Endodermal cell (in vitro differentiated cells): ENCODE data around the gene TRIM44. TPM values are rescaled to one million over a fixed set of nuclear protein-coding genes. Genes with fewer than 3 reads are reported as not detected.

ENCODE experiments used
- DNase-seq: peaks from one replicate; pipeline ENCODE4 v3.0.0-alpha.2; 2017
- H3K27ac ChIP-seq: 2 replicates; pipeline ENCODE4 v1.5.1; 2013; ENCODE audit warnings: mild to moderate bottlenecking, low read depth, low read length, moderate library complexity
- H3K27me3 ChIP-seq: 2 replicates; pipeline ENCODE4 v1.6.1; 2013; ENCODE audit warnings: mild to moderate bottlenecking, low read length, moderate library complexity; ENCODE audit not compliant: insufficient read depth, control insufficient read depth, poor library complexity, severe bottlenecking
- H3K36me3 ChIP-seq: 2 replicates; pipeline ENCODE4 v1.7.0; 2013; ENCODE audit warnings: mild to moderate bottlenecking, low read length, moderate library complexity; ENCODE audit not compliant: control insufficient read depth, insufficient read depth
- H3K4me1 ChIP-seq: one replicate; pipeline ENCODE4 v1.7.0; 2013; ENCODE audit warnings: low read length; ENCODE audit not compliant: control insufficient read depth, insufficient read depth
- H3K4me3 ChIP-seq: 2 replicates; pipeline ENCODE4 v1.5.1; 2013; ENCODE audit warnings: mild to moderate bottlenecking, low read length, moderate library complexity
- H3K9ac ChIP-seq: 2 replicates; pipeline ENCODE4 v1.6.1; 2013; ENCODE audit warnings: mild to moderate bottlenecking, low read length, moderate library complexity; ENCODE audit not compliant: poor library complexity, severe bottlenecking; ENCODE audit errors: extremely low read depth
- H3K9me3 ChIP-seq: 2 replicates; pipeline ENCODE4 v1.6.1; 2013; ENCODE audit warnings: mild to moderate bottlenecking, low read length, moderate library complexity; ENCODE audit not compliant: control insufficient read depth
- H3K27ac Mint-ChIP-seq: 2 replicates; pipeline ENCODE4 v1.8.0; 2020; ENCODE audit warnings: mixed read lengths
- H3K27me3 Mint-ChIP-seq: 2 replicates; pipeline ENCODE4 v1.8.0; 2021; ENCODE audit warnings: mild to moderate bottlenecking, mixed read lengths; ENCODE audit not compliant: insufficient read depth
- H3K36me3 Mint-ChIP-seq: 2 replicates; pipeline ENCODE4 v1.8.0; 2020; ENCODE audit warnings: low read depth, mixed read lengths
- H3K4me1 Mint-ChIP-seq: 2 replicates; pipeline ENCODE4 v1.8.0; 2020; ENCODE audit warnings: mixed read lengths
- H3K4me3 Mint-ChIP-seq: 2 replicates; pipeline ENCODE4 v1.8.0; 2020; ENCODE audit warnings: mild to moderate bottlenecking, moderate library complexity, mixed read lengths
- H3K9me3 Mint-ChIP-seq: 2 replicates; pipeline ENCODE4 v1.8.0; 2020; ENCODE audit warnings: mild to moderate bottlenecking, mixed read lengths
- WGBS, 2 experiments: methylation state at CpG; one replicate each; pipeline versions ENCODE4 v1.1.5 to v1.1.7; 2013; ENCODE audit warnings: missing lambda C conversion rate in 2 of 2, mixed read lengths in 1 of 2; ENCODE audit not compliant: insufficient coverage in 1 of 2, insufficient read length in 1 of 2; 5-methylcytosine and 5-hydroxymethylcytosine counted together
- total RNA-seq, 2 donors: library from RNA; stranded (reverse); fragmentation: NEBNext Ultra II Directional in 1 of 2; extraction: Animal tissue kit (Norgen Biotek cat#: 25700) in 1 of 2; gene quantifications; 2 replicates in 1 of 2; 3 replicates in 1 of 2; pipeline ENCODE4 v1.2.1, GENCODE V29; 2021
- TF ChIP-seq, protein P1 (sequence below): fragments of 200-600 bp; sonication (generic); conservative IDR thresholded peaks from 2 replicates; pipeline ENCODE4 v1.5.0; 2021; ENCODE audit warnings: antibody characterized with exemption, mild to moderate bottlenecking

The TRIM44 gene
- total RNA-seq, 2 donors from 2014 or later = 48.5 to 63.8 TPM

DNA sequence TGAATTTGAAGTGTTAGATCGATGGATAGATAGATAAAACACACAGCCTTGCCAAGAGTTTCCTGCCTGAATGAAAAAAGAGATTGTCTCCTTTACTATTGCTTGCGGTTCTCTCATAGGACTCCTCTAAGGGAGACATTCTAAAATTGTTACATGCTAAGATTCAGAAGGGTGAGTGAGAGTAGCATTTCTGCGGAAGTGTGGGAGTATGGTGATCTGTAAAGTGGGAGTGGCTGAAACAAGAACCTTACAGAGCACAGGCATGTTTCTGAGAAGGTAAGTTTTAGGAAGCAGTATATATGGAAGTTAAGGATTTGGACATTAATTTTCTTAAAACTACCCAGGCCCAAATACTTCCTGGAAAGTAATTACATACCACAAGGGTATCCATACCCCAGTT, 139.6 kb downstream of the TRIM44 start:
- Mint-ChIP-seq H3K4me3 (no peak overlapping the region), H3K36me3 (peaks cover 10% of the 10 kb centered on the region), H3K27me3 (no peaks in the 10 kb centered on the region), H3K4me1 (no peaks in the 10 kb centered on the region), H3K9me3 (peaks cover 1% of the 10 kb centered on the region), H3K27ac (no peak overlapping the region)
- H3K27me3 ChIP-seq = no peaks in the 10 kb centered on the region
- H3K9me3 ChIP-seq = peaks cover 5% of the 10 kb centered on the region
- no peak for DNase-seq
- no peaks in the 10 kb centered on the region for H3K36me3 ChIP-seq
- H3K4me3 ChIP-seq = no peak overlapping the region
- H3K9ac ChIP-seq = no peak overlapping the region
- no peak overlapping the region for H3K27ac ChIP-seq
- no peaks in the 10 kb centered on the region for H3K4me1 ChIP-seq
- TF ChIP-seq, protein P1, sequence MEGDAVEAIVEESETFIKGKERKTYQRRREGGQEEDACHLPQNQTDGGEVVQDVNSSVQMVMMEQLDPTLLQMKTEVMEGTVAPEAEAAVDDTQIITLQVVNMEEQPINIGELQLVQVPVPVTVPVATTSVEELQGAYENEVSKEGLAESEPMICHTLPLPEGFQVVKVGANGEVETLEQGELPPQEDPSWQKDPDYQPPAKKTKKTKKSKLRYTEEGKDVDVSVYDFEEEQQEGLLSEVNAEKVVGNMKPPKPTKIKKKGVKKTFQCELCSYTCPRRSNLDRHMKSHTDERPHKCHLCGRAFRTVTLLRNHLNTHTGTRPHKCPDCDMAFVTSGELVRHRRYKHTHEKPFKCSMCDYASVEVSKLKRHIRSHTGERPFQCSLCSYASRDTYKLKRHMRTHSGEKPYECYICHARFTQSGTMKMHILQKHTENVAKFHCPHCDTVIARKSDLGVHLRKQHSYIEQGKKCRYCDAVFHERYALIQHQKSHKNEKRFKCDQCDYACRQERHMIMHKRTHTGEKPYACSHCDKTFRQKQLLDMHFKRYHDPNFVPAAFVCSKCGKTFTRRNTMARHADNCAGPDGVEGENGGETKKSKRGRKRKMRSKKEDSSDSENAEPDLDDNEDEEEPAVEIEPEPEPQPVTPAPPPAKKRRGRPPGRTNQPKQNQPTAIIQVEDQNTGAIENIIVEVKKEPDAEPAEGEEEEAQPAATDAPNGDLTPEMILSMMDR = no peak
- 92 to 100% methylated on average over 2 to 3 of the region's 3 CpGs for WGBS, 2 experiments

DNA sequence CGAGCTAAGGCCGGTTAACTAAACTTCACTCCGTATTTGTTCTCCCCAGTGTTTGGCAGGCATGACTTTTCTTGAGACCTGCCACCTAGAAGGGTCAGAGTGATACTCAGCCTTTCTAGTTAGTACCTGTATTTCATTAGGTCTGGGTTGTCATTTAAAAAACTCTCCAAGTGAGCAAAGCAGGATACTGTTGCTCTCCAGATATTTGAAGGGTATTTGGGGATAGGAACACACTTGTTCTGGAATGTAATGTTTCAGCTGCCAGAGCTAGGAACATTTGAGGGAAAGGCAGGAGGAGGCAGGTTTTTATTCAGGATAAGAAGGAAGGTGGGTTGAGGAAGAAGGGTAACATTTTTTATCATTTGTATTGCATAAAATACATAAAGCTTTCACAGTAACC, 140.1 kb downstream of the TRIM44 start:
- TF ChIP-seq, protein P1 = no peak

DNA sequence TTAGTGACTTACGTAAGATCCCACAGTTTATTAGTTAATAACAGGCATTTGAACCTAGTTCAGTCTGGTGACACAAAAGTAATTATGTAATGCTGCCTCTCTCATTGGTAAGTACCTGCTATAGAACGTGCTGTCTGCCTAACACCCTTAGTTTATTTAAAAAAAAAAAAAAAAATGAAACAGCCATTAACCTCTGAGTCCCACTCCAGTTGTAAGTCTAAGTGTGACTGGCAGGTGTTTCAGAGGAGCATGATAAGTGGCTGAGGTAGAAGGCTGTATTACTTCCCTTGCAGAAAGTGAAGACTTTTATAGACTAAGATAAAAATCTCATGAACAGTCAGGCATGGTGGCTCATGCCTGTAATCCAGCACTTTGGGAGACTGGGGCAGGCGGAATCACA, 140.5 kb downstream of the TRIM44 start:
- Mint-ChIP-seq H3K9me3 (peaks cover 1% of the 10 kb centered on the region), H3K4me3 (no peak overlapping the region), H3K4me1 (no peaks in the 10 kb centered on the region), H3K27me3 (no peaks in the 10 kb centered on the region), H3K36me3 (peaks cover 10% of the 10 kb centered on the region), H3K27ac (no peak overlapping the region)
- Histone ChIP-seq H3K27ac (no peak overlapping the region), H3K9me3 (peaks cover 5% of the 10 kb centered on the region), H3K36me3 (no peaks in the 10 kb centered on the region), H3K27me3 (no peaks in the 10 kb centered on the region), H3K9ac (no peak overlapping the region), H3K4me1 (no peaks in the 10 kb centered on the region), H3K4me3 (no peak overlapping the region)
- no peak for DNase-seq
- TF ChIP-seq, protein P1 = no peak
- WGBS, 2 experiments = 64 to 100% methylated on average over 2 to 3 of the region's 3 CpGs

More for the DNA sequence above, 140.1 kb downstream of the TRIM44 start:
- Histone ChIP-seq H3K4me1 (no peaks in the 10 kb centered on the region), H3K9me3 (peaks cover 5% of the 10 kb centered on the region), H3K36me3 (no peaks in the 10 kb centered on the region), H3K4me3 (no peak overlapping the region), H3K27me3 (no peaks in the 10 kb centered on the region), H3K9ac (no peak overlapping the region), H3K27ac (no peak overlapping the region)
- no peak for DNase-seq
- H3K36me3 Mint-ChIP-seq = peaks cover 10% of the 10 kb centered on the region
- peaks cover 1% of the 10 kb centered on the region for H3K9me3 Mint-ChIP-seq
- H3K4me1 Mint-ChIP-seq = no peaks in the 10 kb centered on the region
- no peak overlapping the region for H3K27ac Mint-ChIP-seq
- 95 to 97% methylated on average over 3 of the region's 3 CpGs for WGBS, 2 experiments
- no peak overlapping the region for H3K4me3 Mint-ChIP-seq
- H3K27me3 Mint-ChIP-seq = no peaks in the 10 kb centered on the region
